Measurements from ENCODE around the gene IMMP2L.

IMMP2L gene

DNA sequence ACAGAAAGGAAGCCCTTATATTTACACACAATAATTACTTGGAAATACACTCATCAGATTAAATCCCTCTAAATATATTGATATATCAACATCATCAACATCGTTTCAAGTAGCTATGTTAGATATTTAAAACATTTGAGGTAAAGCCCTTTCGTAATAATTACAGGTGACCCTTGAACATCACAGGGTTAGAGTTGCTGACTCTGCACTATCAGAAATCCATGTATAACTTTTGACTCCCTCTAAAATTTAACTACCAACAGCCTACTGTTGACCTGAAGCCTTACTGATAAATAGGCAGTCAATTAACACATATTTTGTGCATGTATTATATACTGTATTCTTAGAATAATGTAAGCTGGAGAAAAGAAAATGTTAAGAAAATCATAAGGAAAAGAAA, 505.9 kb downstream of the IMMP2L start:
- no peak for DNase-seq

- no peak for DNase-seq
Observed at GRCh38 chr7:111053035-111053434, 509.3 kb downstream of the IMMP2L start.

- DNase-seq = no peak
Observed at GRCh38 chr7:111051832-111052231, 510.5 kb downstream of the IMMP2L start.

DNA sequence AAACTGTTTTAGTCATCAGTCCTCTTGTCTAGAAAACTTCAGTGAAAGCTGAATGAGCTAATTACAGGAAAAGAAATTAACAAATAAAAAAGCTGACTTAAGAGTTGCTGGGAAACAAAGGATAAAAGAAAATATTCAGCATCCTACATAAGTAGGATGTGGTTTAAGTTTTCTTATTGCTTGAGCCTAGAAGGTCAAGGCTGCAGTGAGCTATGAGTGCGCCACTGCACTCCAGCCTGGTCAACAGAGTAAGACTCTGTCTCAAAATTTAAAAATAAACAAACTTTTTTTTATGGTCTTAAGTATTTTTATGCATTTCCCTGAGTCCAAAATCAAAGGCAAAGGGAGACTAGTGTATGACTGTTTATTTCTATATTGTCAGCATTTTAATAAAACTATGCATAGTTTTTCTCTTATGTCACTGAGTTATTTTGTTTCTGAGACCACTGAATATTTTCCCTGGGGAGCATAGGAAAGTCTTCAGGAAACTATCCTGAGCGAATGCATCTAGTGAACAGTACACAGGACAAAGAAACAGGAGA, 511.3 kb downstream of the IMMP2L start:
- DNase-seq = no peak

DNA sequence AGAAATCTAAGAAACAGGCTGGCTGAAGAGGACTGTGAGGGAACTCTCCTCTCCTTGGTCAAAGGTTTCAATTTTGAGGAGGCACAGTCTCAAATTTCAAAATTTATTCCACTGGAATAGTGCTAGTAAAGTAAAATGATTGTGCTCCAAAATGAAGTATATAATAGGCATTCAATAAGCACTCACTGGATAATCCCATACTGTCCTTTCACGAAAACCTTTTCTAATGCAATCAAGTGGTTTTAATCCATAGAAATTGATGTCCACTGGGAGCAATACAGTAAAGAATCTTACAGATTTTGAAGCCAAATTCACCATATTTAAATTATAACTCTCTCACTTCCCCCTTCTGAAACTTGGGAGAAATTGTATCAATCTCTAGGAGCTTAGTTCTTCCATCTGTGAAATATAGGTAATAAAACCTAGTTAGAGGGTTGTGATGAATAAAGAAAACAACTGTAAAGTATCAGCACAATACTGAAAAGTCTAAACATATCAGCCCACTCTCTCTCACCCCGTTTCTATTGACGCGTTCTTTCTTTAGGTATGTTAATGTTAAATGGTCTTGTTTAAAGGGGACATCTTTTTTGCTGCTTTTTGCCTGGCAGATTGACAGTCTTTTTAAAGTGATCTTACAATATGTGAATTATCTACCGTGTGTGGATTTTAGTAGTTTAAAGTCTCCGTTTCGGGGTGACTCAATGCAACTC, 512.2 kb downstream of the IMMP2L start:
- DNase-seq = no peak

DNA sequence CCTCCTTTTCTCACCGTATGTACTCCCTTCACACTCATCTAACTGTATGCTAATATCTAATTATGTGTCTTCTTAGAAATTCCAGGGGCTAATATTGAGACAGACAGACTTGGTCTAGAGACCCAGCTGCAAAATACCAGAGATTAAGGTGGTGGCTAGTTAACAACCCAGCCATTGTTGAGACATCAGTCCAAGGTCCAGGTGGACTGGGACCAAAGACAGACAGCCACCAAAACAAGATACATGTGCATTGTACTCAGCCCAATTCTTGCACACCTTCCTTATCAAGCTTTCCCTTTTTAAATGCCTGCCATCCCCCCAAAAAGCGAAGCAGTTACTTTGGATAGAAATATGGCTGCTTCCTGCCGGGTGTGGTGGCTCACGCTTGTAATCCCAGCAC, 514.7 kb downstream of the IMMP2L start:
- DNase-seq = no peak

GRCh38 chr7:111045449-111045848, 516.8 kb downstream of the IMMP2L start:
- no peak for DNase-seq

GRCh38 chr7:111043561-111043960, 518.7 kb downstream of the IMMP2L start:
- no peak for DNase-seq

DNA sequence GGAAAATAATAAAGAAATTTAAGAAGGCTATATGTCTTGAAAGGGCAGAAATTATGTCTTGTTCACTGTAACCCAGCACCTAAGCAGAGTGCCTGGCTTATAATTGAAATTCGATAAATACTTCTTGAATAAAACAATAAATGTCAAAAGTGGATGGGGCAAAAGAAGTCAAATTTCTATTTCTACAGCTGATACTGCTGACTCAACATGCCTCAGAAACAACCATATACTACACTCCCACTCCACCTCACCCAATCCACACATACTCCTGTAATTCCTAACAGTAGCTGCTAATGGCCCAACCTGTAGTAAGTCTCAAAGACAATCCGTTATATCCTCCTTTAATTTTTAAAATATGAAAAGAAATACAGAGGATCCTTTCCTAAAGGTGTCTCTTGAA, 519.5 kb downstream of the IMMP2L start:
- DNase-seq = no peak

GRCh38 chr7:111041577-111041976, 520.7 kb downstream of the IMMP2L start:
- DNase-seq = no peak

GRCh38 chr7:111038185-111038584, 524.1 kb downstream of the IMMP2L start:
- DNase-seq = no peak

- no peak for DNase-seq
Observed at GRCh38 chr7:111031916-111032315, 530.4 kb downstream of the IMMP2L start.

DNA sequence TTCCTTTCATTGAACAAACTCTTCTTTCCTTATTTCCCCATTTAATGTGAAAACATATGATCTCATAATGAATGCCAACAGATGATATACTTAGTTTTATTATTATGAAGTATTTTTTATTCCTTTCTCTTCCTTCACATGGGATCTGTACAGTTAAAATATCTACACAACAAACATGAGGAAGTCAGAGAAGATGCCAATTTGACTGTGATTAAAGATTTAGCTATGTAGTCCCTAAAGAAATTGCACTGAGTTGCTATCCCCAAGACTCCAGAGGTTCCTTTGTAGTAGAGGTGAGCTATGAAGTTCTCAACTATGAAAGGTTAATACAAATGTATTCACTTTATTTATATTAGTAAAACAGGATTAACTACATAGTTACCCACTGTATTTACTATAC, 532.0 kb downstream of the IMMP2L start:
- no peak for DNase-seq

- no peak for DNase-seq
Observed at GRCh38 chr7:111029574-111030251, 532.6 kb downstream of the IMMP2L start.

DNA sequence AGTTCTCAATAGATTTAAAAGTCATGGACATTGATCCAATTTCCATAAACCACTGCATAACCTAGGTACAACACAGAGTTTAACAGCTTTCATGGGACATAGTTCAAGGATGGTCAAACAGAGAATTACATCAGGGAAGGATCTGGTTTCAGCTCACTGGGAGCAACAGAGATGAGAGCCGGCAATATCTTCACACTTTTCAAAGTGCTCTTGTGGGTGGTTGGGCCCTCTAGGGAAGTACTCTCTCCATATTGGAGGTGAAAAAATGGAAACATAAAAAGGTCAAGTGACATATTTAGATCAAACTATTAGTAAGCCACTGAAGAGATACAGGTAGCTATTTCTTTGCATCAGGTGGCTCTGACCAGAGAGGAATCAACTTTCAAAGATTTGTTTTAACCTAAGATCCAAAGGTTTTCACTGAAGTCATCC, 533.1 kb downstream of the IMMP2L start:
- no peak for DNase-seq

DNA sequence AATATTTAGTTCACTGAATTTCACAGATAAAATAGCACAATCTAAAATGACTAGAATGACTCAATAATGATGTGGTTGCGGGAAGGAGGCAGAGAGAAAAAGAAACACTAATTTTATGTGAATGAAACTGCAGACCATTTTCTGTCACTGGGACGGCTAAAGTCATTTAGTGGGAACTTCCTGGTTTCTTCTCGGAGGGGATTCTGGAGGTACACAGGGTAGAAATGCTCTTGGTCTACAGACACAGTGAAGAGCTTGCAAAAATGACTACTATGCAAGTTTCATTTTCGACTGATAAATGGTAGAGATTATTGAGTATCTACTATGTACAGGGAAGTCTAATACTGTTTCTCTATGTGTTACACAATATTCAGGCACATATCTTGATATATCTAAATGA, 534.9 kb downstream of the IMMP2L start:
- DNase-seq = no peak

DNA sequence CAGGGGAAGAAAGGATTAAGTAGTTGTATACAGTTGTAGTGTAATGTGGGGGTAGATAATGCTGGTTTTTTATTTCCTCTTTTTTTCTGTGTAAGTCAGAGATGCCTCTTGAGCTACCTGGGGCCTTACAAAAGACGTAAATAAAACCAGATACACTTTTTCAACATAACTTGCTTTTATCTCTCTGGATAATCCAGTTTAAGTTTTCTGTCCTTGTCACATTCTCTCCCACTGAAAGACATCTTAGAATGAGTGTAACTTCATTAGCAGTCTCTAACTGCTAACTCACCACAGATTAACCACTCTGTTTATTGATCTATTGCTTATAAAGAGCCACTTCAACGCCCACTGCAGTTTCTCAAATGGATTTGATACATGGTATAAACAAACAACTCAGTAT, 535.5 kb downstream of the IMMP2L start:
- DNase-seq = no peak

DNA sequence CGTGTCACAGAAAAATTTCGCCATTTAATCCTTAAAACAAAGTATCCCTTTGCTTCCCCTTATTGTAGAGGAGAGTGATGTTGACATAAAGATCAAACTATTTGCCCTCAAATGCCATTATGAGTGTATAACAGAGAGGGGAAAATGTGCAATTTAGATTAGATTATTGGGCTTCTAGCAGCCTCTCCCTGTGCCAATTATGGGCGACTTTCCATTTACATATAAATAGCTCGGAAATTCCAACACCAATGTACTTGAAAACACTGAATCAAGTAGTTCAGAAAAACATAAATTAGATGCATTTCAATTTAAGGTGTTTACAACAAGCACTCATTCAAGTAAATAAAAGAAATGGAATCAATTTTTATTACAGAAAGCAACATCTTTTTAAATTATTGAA, 535.9 kb downstream of the IMMP2L start:
- DNase-seq = no peak

GRCh38 chr7:111025006-111025405, 537.3 kb downstream of the IMMP2L start:
- DNase-seq = no peak

DNA sequence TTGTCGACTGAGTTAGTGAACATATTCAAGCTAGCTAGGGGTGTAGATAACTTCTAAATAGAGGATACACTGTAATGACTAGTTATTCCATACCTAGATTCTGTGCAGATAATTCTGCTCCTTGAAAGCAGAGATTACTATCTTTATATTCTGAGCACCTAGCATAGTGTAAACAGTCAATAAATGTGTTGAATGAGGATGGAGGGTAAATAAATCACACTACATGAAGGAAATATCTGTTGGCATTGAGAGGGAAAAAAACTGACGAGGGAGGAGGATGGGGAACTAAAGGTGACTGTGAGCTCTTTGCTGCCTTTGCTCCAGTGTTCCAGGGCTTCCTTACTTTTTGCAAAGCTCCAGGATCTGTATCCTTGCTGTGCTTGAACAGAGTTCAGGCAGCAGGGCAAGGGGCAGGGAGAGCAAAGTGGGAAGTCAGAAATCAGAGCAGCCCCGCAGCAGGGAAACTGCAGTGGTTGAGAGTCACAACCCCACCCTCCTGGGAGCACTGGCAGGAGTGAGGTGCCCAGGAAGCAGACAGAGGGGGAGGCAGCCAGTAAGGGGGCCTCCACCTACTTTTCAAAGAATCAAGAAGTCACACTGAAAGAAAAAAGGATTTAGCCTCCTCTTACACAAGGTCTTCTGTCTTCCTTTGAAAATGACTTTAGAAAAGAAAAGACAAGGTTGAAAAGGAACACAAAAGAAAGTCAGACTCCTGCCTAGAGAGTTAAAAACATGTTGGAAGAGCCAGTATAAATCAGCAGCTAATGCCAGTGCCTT, 543.1 kb downstream of the IMMP2L start:
- DNase-seq = no peak

DNA sequence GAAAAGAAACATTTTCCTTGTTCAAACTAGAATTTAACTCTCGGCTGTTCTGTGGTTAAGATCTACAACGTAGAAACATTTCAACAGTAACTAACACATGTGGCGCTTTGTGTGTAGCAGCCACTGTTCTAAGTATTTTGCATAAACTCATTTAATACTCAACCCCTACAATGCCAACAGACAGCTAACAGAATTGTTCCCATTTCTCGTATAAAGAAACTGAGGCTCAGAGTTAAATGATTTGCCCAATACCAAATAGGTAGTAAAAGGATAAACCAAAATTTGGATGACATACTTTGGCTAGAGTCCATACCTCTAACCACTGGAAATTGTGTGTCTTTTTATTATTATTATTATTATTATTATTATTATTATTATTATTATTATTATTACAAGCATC, 543.8 kb downstream of the IMMP2L start:
- no peak for DNase-seq

DNA sequence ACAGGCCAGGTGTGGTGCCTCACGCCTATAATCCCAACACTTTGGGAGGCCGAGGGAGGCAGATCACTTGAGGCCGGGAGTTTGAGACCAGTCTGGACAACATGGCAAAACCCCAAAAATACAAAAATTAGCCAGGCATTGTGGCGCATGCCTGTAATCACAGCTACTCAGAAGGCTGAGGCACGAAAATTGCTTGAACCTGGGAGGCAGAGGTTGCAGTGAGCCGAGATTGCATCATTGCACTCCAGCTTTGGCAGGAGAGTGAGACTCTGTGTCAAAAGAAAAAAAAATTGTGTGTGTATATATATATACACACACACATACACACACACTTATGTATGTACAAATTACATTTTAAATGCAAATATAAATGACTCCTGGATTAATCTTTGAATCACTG, 548.2 kb downstream of the IMMP2L start:
- no peak for DNase-seq

GRCh38 chr7:111012799-111013675, 549.3 kb downstream of the IMMP2L start:
- no peak for DNase-seq
